ENCODE data around the gene PDE3A.
"Not testable (repeated sequence)": the region's sequence is repeated elsewhere in the genome, so short reads cannot be mapped to it uniquely, and the experiment has no call there.

The PDE3A gene

GRCh38 chr12:20368114-20368650 is at the start of gene PDE3A:
PDE3A (plus strand) TSS chr12:20368537; CDS start chr12:20369285, 748 bp downstream.
- peak; percentile 84 for DNase-seq (ENCODE audit: low read depth, low spot score)

GRCh38 chr12:20319366-20319765 is 49.0 kb upstream of the PDE3A start:
- no peak for DNase-seq (ENCODE audit: low read depth, low spot score)

- no peak for DNase-seq (ENCODE audit: low read depth, low spot score)
Observed at GRCh38 chr12:20320552-20320951, 47.8 kb upstream of the PDE3A start.

GRCh38 chr12:20330826-20331505 is 37.4 kb upstream of the PDE3A start:
- DNase-seq (ENCODE audit: low read depth, low spot score): not testable (repeated sequence)

GRCh38 chr12:20339060-20339459 is 29.3 kb upstream of the PDE3A start:
- DNase-seq (ENCODE audit: low read depth, low spot score): no peak

GRCh38 chr12:20342111-20342510 is 26.2 kb upstream of the PDE3A start:
- DNase-seq (ENCODE audit: low read depth, low spot score): no peak

- DNase-seq (ENCODE audit: low read depth, low spot score): no peak
Observed at GRCh38 chr12:20345866-20346265, 22.5 kb upstream of the PDE3A start.

GRCh38 chr12:20350026-20350425 is 18.3 kb upstream of the PDE3A start:
- no peak for DNase-seq (ENCODE audit: low read depth, low spot score)

GRCh38 chr12:20350495-20350894 is 17.8 kb upstream of the PDE3A start:
- DNase-seq (ENCODE audit: low read depth, low spot score): no peak

- DNase-seq (ENCODE audit: low read depth, low spot score): no peak
Observed at GRCh38 chr12:20351406-20351805, 16.9 kb upstream of the PDE3A start.

- no peak for DNase-seq (ENCODE audit: low read depth, low spot score)
Observed at GRCh38 chr12:20356048-20356447, 12.3 kb upstream of the PDE3A start.

GRCh38 chr12:20360407-20360806 is 7.9 kb upstream of the PDE3A start:
- DNase-seq (ENCODE audit: low read depth, low spot score): no peak

- DNase-seq (ENCODE audit: low read depth, low spot score): no peak
Observed at GRCh38 chr12:20361416-20361815, 6.9 kb upstream of the PDE3A start.

GRCh38 chr12:20364501-20364900 is 3.8 kb upstream of the PDE3A start:
- no peak for DNase-seq (ENCODE audit: low read depth, low spot score)

- no peak for DNase-seq (ENCODE audit: low read depth, low spot score)
Observed at GRCh38 chr12:20366776-20367409, 1.4 kb upstream of the PDE3A start.

GRCh38 chr12:20367583-20368113 is 689 bp upstream of the PDE3A start:
- no peak for DNase-seq (ENCODE audit: low read depth, low spot score)

GRCh38 chr12:20368651-20369304 is 441 bp downstream of the PDE3A start:
- peak; percentile 77 for DNase-seq (ENCODE audit: low read depth, low spot score)

- peak; percentile 74 for DNase-seq (ENCODE audit: low read depth, low spot score)
Observed at GRCh38 chr12:20369305-20370013, 1.1 kb downstream of the PDE3A start.

- DNase-seq (ENCODE audit: low read depth, low spot score): peak; percentile 51
Observed at GRCh38 chr12:20370014-20370386, 1.7 kb downstream of the PDE3A start.

GRCh38 chr12:20370866-20371519 is 2.7 kb downstream of the PDE3A start:
- DNase-seq (ENCODE audit: low read depth, low spot score): no peak
